HepG2 (cell line): Measurements from ENCODE around the gene HSPB7. TPM values are rescaled to one million over a fixed set of nuclear protein-coding genes. Genes with fewer than 3 reads are reported as not detected.

Source experiments
- BRD4 ChIP-seq: sonication (generic); formaldehyde crosslinking; IDR thresholded peaks from 2 replicates; pipeline ENCODE4 v1.4.0; 2020; ENCODE audit warnings: missing genetic modification reagents
- CBX5 ChIP-seq: sonication (generic); formaldehyde crosslinking; IDR thresholded peaks from 2 replicates; pipeline ENCODE4 v1.4.0; 2020; ENCODE audit warnings: missing genetic modification reagents, borderline replicate concordance
- ERF ChIP-seq: IDR thresholded peaks from 2 replicates; pipeline ENCODE4 v1.6.1; 2018; ENCODE audit warnings: missing biosample characterization, missing genetic modification reagents
- GATAD2A ChIP-seq: IDR thresholded peaks from 2 replicates; pipeline ENCODE4 v1.6.1; 2016
- GLI4 ChIP-seq: sonication (generic); formaldehyde crosslinking; IDR thresholded peaks from 2 replicates; pipeline ENCODE4 v1.5.1; 2020; ENCODE audit warnings: missing genetic modification reagents, mild to moderate bottlenecking, moderate library complexity, borderline replicate concordance
- HOXA3 ChIP-seq: sonication (generic); formaldehyde crosslinking; IDR thresholded peaks from 2 replicates; pipeline ENCODE4 v1.5.0; 2020; ENCODE audit warnings: missing genetic modification reagents
- IRX3 ChIP-seq: sonication (generic); formaldehyde crosslinking; IDR thresholded peaks from 2 replicates; pipeline ENCODE4 v1.8.1; 2023; ENCODE audit warnings: mild to moderate bottlenecking, low read depth, missing genetic modification reagents, borderline replicate concordance
- JUNB ChIP-seq: sonication (generic); formaldehyde crosslinking; IDR thresholded peaks from 2 replicates; pipeline ENCODE4 v1.8.0; 2022; ENCODE audit warnings: missing genetic modification reagents, mild to moderate bottlenecking, borderline replicate concordance
- MTF1 ChIP-seq: sonication (generic); formaldehyde crosslinking; IDR thresholded peaks from 2 replicates; pipeline ENCODE4 v1.5.0; 2020; ENCODE audit warnings: missing genetic modification reagents
- NFE2 ChIP-seq: sonication (generic); formaldehyde crosslinking; IDR thresholded peaks from 2 replicates; pipeline ENCODE4 v1.4.0; 2020; ENCODE audit warnings: missing genetic modification reagents
- ZFP36 ChIP-seq: fragments of 150-350 bp; IDR thresholded peaks from 2 replicates; pipeline ENCODE4 v1.6.1; 2018; ENCODE audit warnings: borderline replicate concordance, low read length, low read depth; ENCODE audit not compliant: partially characterized antibody
- ZNF260 ChIP-seq: sonication (generic); formaldehyde crosslinking; IDR thresholded peaks from 2 replicates; pipeline ENCODE4 v1.4.0; 2020; ENCODE audit warnings: missing genetic modification reagents, low read depth, mild to moderate bottlenecking, borderline replicate concordance
- ZNF3 ChIP-seq: IDR thresholded peaks from 2 replicates; pipeline ENCODE4 v1.7.0; 2017; ENCODE audit warnings: inconsistent platforms
- ZNF547 ChIP-seq: sonication (generic); formaldehyde crosslinking; IDR thresholded peaks from 2 replicates; pipeline ENCODE4 v1.5.1; 2020; ENCODE audit warnings: mild to moderate bottlenecking, missing genetic modification reagents
- ZNF550 ChIP-seq: sonication (generic); formaldehyde crosslinking; IDR thresholded peaks from 2 replicates; pipeline ENCODE4 v1.4.0; 2020; ENCODE audit warnings: mild to moderate bottlenecking, missing genetic modification reagents, borderline replicate concordance
- ZNF644 ChIP-seq: IDR thresholded peaks from 2 replicates; pipeline ENCODE4 v1.6.1; 2016; ENCODE audit warnings: low read depth
- polyA plus RNA-seq, 8 experiments: library from polyadenylated mRNA; depleted of rRNA in 3 of 8; stranded (reverse) in 7 of 8; unstranded in 1 of 8; fragments of >200 nt; fragmentation: Illumina TruSeq in 4 of 8; extraction: Trizol in 4 of 8; gene quantifications; 2 replicates each; pipeline versions ENCODE4 v1.2.1 to v1.2.3, GENCODE V29; 2011 to 2016; ENCODE audit warnings: low read depth in 4 of 8, missing spikeins in 1 of 8, mixed read lengths in 1 of 8; ENCODE audit not compliant: insufficient read depth in 1 of 8
- total RNA-seq, 5 experiments: library from RNA; depleted of rRNA; stranded (reverse); fragments of >200 nt; fragmentation: Illumina TruSeq; extraction: Trizol; gene quantifications; 2 replicates each; pipeline ENCODE4 v1.2.3, GENCODE V29; 2016; ENCODE audit warnings: low read depth in 1 of 5
- TF ChIP-seq, protein P1 (sequence below): sonication (generic); formaldehyde crosslinking; IDR thresholded peaks from 2 replicates; pipeline ENCODE4 v1.5.1; 2020; ENCODE audit warnings: mild to moderate bottlenecking, missing genetic modification reagents, moderate library complexity
- TF ChIP-seq, protein P2 (sequence below): sonication (generic); formaldehyde crosslinking; IDR thresholded peaks from 2 replicates; pipeline ENCODE4 v1.4.0; 2020; ENCODE audit warnings: mild to moderate bottlenecking, missing genetic modification reagents
- TF ChIP-seq, protein P3 (sequence below): sonication (generic); formaldehyde crosslinking; IDR thresholded peaks from 2 replicates; pipeline ENCODE4 v1.4.0; 2020; ENCODE audit warnings: missing genetic modification reagents
- TF ChIP-seq, protein P4 (sequence below): sonication (generic); formaldehyde crosslinking; conservative IDR thresholded peaks from 2 replicates; pipeline ENCODE4 v1.4.0; 2020; ENCODE audit warnings: missing genetic modification reagents
- TF ChIP-seq, protein P5 (sequence below): sonication (generic); formaldehyde crosslinking; IDR thresholded peaks from 2 replicates; pipeline ENCODE4 v1.8.0; 2022; ENCODE audit warnings: mild to moderate bottlenecking, missing genetic modification reagents, borderline replicate concordance

The HSPB7 gene
- total and polyA plus RNA-seq, 2 of the 13 experiments (the other 11 are each of a cell fraction or from before 2014, with no cell fraction given), result 0.20 TPM; not detected in 1

DNA sequence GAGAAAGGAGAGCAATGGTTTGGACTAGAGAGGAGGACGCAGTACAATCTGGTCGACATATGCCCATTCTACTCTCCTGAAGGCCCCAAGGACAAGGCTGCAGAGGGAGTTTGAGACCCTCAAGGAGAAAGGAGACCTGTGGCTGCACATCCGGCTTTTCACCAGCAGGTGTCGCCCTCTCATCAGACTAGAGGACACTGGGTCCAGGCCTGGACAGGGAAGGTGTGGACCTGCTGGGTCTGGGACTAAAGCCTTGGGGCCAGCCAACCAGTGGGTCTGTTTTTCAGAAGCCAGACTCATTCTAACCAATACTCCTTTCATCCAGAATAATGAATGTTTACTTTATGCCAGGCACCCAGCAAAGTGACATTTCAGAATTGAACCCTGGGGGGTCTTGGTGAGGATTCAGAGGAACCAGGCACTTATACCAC is 8.8 kb downstream of the HSPB7 start (continued):
- TF ChIP-seq, protein P1, sequence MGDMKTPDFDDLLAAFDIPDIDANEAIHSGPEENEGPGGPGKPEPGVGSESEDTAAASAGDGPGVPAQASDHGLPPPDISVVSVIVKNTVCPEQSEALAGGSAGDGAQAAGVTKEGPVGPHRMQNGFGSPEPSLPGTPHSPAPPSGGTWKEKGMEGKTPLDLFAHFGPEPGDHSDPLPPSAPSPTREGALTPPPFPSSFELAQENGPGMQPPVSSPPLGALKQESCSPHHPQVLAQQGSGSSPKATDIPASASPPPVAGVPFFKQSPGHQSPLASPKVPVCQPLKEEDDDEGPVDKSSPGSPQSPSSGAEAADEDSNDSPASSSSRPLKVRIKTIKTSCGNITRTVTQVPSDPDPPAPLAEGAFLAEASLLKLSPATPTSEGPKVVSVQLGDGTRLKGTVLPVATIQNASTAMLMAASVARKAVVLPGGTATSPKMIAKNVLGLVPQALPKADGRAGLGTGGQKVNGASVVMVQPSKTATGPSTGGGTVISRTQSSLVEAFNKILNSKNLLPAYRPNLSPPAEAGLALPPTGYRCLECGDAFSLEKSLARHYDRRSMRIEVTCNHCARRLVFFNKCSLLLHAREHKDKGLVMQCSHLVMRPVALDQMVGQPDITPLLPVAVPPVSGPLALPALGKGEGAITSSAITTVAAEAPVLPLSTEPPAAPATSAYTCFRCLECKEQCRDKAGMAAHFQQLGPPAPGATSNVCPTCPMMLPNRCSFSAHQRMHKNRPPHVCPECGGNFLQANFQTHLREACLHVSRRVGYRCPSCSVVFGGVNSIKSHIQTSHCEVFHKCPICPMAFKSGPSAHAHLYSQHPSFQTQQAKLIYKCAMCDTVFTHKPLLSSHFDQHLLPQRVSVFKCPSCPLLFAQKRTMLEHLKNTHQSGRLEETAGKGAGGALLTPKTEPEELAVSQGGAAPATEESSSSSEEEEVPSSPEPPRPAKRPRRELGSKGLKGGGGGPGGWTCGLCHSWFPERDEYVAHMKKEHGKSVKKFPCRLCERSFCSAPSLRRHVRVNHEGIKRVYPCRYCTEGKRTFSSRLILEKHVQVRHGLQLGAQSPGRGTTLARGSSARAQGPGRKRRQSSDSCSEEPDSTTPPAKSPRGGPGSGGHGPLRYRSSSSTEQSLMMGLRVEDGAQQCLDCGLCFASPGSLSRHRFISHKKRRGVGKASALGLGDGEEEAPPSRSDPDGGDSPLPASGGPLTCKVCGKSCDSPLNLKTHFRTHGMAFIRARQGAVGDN (CRISPR knock-in tag), result 0 out of 2 replicates have a peak, but pooled peaks have one; percentile 20
- no peak for TF ChIP-seq GLI4
- TF ChIP-seq JUNB (CRISPR knock-in tag), result no peak
- TF ChIP-seq HOXA3 (CRISPR knock-in tag), result no peak
- TF ChIP-seq BRD4 (CRISPR knock-in tag), result no peak
- TF ChIP-seq ERF, result 0 out of 2 replicates have a peak, but pooled peaks have one; percentile 53
- TF ChIP-seq ZFP36, result no peak
- no peak for TF ChIP-seq MTF1 (CRISPR knock-in tag)
- no peak for TF ChIP-seq ZNF547 (CRISPR knock-in tag)
- no peak for TF ChIP-seq IRX3 (CRISPR knock-in tag)
- no peak for TF ChIP-seq ZNF550 (CRISPR knock-in tag)
- no peak for TF ChIP-seq ZNF644 (CRISPR knock-in tag)
- TF ChIP-seq GATAD2A, result peak; percentile 34; the same call in 1 of the 2 replicates
- TF ChIP-seq, protein P2, sequence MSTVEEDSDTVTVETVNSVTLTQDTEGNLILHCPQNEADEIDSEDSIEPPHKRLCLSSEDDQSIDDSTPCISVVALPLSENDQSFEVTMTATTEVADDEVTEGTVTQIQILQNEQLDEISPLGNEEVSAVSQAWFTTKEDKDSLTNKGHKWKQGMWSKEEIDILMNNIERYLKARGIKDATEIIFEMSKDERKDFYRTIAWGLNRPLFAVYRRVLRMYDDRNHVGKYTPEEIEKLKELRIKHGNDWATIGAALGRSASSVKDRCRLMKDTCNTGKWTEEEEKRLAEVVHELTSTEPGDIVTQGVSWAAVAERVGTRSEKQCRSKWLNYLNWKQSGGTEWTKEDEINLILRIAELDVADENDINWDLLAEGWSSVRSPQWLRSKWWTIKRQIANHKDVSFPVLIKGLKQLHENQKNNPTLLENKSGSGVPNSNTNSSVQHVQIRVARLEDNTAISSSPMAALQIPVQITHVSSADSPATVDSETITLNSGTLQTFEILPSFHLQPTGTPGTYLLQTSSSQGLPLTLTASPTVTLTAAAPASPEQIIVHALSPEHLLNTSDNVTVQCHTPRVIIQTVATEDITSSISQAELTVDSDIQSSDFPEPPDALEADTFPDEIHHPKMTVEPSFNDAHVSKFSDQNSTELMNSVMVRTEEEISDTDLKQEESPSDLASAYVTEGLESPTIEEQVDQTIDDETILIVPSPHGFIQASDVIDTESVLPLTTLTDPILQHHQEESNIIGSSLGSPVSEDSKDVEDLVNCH (CRISPR knock-in tag), result no peak
- TF ChIP-seq, protein P3, sequence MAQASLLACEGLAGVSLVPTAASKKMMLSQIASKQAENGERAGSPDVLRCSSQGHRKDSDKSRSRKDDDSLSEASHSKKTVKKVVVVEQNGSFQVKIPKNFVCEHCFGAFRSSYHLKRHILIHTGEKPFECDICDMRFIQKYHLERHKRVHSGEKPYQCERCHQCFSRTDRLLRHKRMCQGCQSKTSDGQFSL (CRISPR knock-in tag), result no peak
- peak; percentile 16; the same call in 1 of the 2 replicates for TF ChIP-seq CBX5 (CRISPR knock-in tag)
- no peak for TF ChIP-seq ZNF3 (CRISPR knock-in tag)
- TF ChIP-seq, protein P4, sequence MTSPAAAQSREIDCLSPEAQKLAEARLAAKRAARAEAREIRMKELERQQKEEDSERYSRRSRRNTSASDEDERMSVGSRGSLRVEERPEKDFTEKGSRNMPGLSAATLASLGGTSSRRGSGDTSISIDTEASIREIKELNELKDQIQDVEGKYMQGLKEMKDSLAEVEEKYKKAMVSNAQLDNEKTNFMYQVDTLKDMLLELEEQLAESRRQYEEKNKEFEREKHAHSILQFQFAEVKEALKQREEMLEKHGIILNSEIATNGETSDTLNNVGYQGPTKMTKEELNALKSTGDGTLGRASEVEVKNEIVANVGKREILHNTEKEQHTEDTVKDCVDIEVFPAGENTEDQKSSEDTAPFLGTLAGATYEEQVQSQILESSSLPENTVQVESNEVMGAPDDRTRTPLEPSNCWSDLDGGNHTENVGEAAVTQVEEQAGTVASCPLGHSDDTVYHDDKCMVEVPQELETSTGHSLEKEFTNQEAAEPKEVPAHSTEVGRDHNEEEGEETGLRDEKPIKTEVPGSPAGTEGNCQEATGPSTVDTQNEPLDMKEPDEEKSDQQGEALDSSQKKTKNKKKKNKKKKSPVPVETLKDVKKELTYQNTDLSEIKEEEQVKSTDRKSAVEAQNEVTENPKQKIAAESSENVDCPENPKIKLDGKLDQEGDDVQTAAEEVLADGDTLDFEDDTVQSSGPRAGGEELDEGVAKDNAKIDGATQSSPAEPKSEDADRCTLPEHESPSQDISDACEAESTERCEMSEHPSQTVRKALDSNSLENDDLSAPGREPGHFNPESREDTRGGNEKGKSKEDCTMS, result no peak
- TF ChIP-seq ZNF260, result no peak
- TF ChIP-seq NFE2 (CRISPR knock-in tag), result no peak
- TF ChIP-seq, protein P5, sequence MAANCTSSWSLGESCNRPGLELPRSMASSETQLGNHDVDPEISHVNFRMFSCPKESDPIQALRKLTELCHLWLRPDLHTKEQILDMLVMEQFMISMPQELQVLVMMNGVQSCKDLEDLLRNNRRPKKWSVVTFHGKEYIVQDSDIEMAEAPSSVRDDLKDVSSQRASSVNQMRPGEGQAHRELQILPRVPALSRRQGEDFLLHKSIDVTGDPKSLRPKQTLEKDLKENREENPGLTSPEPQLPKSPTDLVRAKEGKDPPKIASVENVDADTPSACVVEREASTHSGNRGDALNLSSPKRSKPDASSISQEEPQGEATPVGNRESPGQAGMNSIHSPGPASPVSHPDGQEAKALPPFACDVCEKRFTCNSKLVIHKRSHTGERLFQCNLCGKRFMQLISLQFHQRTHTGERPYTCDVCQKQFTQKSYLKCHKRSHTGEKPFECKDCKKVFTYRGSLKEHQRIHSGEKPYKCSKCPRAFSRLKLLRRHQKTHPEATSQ (CRISPR knock-in tag), result no peak
